Osteoblast (primary cell): ENCODE results near the gene PSPN. TPM values are rescaled to one million over a fixed set of nuclear protein-coding genes. Genes with fewer than 3 reads are reported as not detected.
A peak's percentile ranks its signal among the peaks of the same experiment; 100 is the strongest.

ENCODE experiments used
- DNase-seq: peaks from one replicate; pipeline ENCODE4 v3.0.0; 2011; ENCODE audit warnings: low spot score, mixed read lengths; ENCODE audit not compliant: insufficient read length; ENCODE audit errors: missing footprints
- H2AFZ ChIP-seq: 2 replicates; pipeline ENCODE4 v1.6.0; 2011; ENCODE audit warnings: mild to moderate bottlenecking, low read length
- H3K27ac ChIP-seq: 2 replicates; pipeline ENCODE4 v1.5.1; 2011; ENCODE audit warnings: mild to moderate bottlenecking, low read depth, low read length, moderate library complexity
- H3K27me3 ChIP-seq: 2 replicates; pipeline ENCODE4 v1.6.0; 2012; ENCODE audit warnings: mild to moderate bottlenecking, control low read depth, inconsistent platforms, low read length, moderate library complexity; ENCODE audit not compliant: insufficient read depth
- H3K36me3 ChIP-seq: 2 replicates; pipeline ENCODE4 v1.5.1; 2011; ENCODE audit warnings: mild to moderate bottlenecking, low read length, control low read depth, moderate library complexity; ENCODE audit not compliant: insufficient read depth
- H3K4me1 ChIP-seq: 2 replicates; pipeline ENCODE4 v1.5.1; 2011; ENCODE audit warnings: mild to moderate bottlenecking, low read length, control low read depth, moderate library complexity; ENCODE audit not compliant: insufficient read depth
- H3K4me2 ChIP-seq: 2 replicates; pipeline ENCODE4 v1.6.0; 2011; ENCODE audit warnings: mild to moderate bottlenecking, low read length; ENCODE audit not compliant: insufficient read depth
- H3K4me3 ChIP-seq: fragments of 200-600 bp; sonication (generic); 3 replicates; pipeline ENCODE4 v1.5.1; 2012; ENCODE audit warnings: mild to moderate bottlenecking, low read length, inconsistent platforms; ENCODE audit not compliant: insufficient read depth
- H3K79me2 ChIP-seq: 2 replicates; pipeline ENCODE4 v1.6.0; 2012; ENCODE audit warnings: mild to moderate bottlenecking, low read length, control low read depth, inconsistent platforms; ENCODE audit not compliant: insufficient read depth
- H3K9me3 ChIP-seq: 2 replicates; pipeline ENCODE4 v1.5.1; 2011; ENCODE audit warnings: low read depth, low read length, control low read depth
- H4K20me1 ChIP-seq: 2 replicates; pipeline ENCODE4 v1.6.0; 2012; ENCODE audit warnings: mild to moderate bottlenecking, low read length, control low read depth; ENCODE audit not compliant: insufficient read depth
- total RNA-seq: library from RNA; depleted of rRNA; stranded (reverse); fragments of >200 nt; gene quantifications from 2 replicates; pipeline ENCODE4 v1.2.3, GENCODE V29; 2012
- TF ChIP-seq, protein P1 (sequence below): IDR thresholded peaks from 2 replicates; pipeline ENCODE4 v1.5.1; 2011; ENCODE audit warnings: mild to moderate bottlenecking, low read depth, low read length, moderate library complexity; ENCODE audit errors: extremely low read depth

The PSPN gene
- total RNA-seq, 1 donor = 1.1 TPM

GRCh38 chr19:6417713-6418561, 42.2 kb upstream of the PSPN start:
- no peaks in the 10 kb centered on the region for H3K27me3 ChIP-seq
- H3K27ac ChIP-seq = no peak overlapping the region
- H3K9me3 ChIP-seq = no peaks in the 10 kb centered on the region
- peaks cover 83% of the 10 kb centered on the region for H3K36me3 ChIP-seq
- no peak overlapping the region for H3K4me2 ChIP-seq
- peak; percentile 97 for DNase-seq
- H3K4me3 ChIP-seq = no peak overlapping the region
- H3K4me1 ChIP-seq = no peaks in the 10 kb centered on the region
- H2AFZ ChIP-seq = no peak overlapping the region
- H4K20me1 ChIP-seq = peaks cover 52% of the 10 kb centered on the region
- H3K79me2 ChIP-seq = peaks cover 54% of the 10 kb centered on the region
- TF ChIP-seq, protein P1, sequence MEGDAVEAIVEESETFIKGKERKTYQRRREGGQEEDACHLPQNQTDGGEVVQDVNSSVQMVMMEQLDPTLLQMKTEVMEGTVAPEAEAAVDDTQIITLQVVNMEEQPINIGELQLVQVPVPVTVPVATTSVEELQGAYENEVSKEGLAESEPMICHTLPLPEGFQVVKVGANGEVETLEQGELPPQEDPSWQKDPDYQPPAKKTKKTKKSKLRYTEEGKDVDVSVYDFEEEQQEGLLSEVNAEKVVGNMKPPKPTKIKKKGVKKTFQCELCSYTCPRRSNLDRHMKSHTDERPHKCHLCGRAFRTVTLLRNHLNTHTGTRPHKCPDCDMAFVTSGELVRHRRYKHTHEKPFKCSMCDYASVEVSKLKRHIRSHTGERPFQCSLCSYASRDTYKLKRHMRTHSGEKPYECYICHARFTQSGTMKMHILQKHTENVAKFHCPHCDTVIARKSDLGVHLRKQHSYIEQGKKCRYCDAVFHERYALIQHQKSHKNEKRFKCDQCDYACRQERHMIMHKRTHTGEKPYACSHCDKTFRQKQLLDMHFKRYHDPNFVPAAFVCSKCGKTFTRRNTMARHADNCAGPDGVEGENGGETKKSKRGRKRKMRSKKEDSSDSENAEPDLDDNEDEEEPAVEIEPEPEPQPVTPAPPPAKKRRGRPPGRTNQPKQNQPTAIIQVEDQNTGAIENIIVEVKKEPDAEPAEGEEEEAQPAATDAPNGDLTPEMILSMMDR = peak; percentile 52

GRCh38 chr19:6416658-6417405, 41.1 kb upstream of the PSPN start:
- Histone ChIP-seq H3K79me2 (peaks cover 43% of the 10 kb centered on the region), H3K27me3 (no peaks in the 10 kb centered on the region), H3K4me2 (no peak overlapping the region), H3K9me3 (no peaks in the 10 kb centered on the region), H3K36me3 (peaks cover 73% of the 10 kb centered on the region), H4K20me1 (peaks cover 41% of the 10 kb centered on the region), H3K4me1 (no peaks in the 10 kb centered on the region), H3K27ac (no peak overlapping the region), H2AFZ (no peak overlapping the region), H3K4me3 (no peak overlapping the region)
- TF ChIP-seq, protein P1 = no peak
- peak; percentile 74 for DNase-seq

DNA sequence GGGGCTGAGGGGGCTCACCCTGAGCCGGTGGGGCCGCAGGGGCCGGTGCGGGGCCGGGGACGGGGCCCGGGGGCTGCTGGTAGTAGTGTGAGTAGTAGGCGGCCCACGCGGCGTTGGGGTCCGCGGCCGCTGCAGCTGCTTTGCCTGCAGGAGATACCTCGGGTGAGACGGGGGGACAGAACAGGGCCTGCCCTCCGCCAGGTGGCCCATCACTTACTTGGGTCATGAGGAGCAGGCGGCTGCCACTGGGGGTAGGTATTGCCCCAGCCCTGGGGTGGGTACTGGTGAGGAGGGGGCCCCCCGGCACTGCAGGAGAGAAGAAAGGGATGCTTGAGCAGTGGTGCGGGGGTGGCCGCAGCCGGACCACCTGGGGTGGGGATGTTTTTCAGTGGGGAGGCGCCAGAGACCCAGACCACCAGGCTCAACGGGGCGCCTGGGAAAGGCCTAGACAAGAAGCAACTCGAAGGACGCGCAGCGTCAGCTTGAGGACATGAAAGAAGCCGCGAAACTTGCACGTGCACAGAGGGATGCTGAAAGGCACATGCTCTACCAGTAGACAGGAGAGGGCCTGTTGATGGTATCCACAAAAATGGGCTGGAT, 40.0 kb upstream of the PSPN start:
- Histone ChIP-seq H2AFZ (no peak overlapping the region), H3K27me3 (no peaks in the 10 kb centered on the region), H3K27ac (no peak overlapping the region), H3K79me2 (peaks cover 32% of the 10 kb centered on the region), H3K4me1 (no peaks in the 10 kb centered on the region), H3K36me3 (peaks cover 62% of the 10 kb centered on the region), H3K4me3 (no peak overlapping the region), H3K4me2 (no peak overlapping the region), H3K9me3 (no peaks in the 10 kb centered on the region), H4K20me1 (peaks cover 30% of the 10 kb centered on the region)
- TF ChIP-seq, protein P1 = no peak
- peak; percentile 74 for DNase-seq
